ENCODE results near the gene HAGH.
"Not testable (repeated sequence)": the region's sequence is repeated elsewhere in the genome, so short reads cannot be mapped to it uniquely, and the experiment has no call there.

The HAGH gene

DNA sequence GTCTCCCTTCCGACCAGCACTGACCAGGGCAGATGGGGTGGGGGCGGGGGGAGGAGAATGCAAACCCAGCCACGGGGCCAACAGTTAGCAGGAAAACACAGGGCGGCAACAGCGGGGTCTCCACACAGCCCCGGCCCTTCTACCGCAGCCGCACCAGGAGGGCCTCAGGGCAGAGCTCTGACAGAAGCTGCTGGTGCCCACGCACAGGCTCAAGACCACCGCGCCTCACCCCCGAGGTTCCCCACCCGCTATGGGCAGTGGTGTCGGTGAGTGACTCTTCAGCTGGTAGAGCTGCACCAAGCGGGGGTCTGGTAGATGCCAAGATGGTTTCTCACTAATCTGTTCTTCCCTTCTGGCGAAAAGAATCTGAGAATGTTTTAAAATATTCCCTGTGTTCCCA lies 16.1 kb downstream of the HAGH start:
- no peak for DNase-seq (ENCODE audit: low read depth, low spot score)

DNA sequence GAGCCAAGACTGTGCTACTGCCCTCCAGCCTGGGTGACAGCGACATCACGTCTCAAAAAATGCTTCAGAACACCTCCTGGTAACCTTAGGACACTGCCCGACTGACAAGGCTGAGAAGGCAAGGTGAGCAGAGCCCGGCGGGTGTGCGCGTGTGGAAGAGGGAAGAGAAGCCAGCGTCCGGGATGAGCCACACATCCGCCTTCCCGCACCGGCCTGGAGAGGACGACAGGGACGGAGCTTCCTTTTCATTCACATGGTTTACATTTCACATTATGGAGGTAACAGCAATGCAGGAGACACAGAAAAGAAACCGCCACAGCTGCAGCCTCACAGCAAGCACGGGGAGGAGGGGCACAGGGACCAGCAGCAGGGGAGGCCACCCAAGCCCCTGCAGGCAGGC lies 16.5 kb downstream of the HAGH start:
- no peak for DNase-seq (ENCODE audit: low read depth, low spot score)

DNA sequence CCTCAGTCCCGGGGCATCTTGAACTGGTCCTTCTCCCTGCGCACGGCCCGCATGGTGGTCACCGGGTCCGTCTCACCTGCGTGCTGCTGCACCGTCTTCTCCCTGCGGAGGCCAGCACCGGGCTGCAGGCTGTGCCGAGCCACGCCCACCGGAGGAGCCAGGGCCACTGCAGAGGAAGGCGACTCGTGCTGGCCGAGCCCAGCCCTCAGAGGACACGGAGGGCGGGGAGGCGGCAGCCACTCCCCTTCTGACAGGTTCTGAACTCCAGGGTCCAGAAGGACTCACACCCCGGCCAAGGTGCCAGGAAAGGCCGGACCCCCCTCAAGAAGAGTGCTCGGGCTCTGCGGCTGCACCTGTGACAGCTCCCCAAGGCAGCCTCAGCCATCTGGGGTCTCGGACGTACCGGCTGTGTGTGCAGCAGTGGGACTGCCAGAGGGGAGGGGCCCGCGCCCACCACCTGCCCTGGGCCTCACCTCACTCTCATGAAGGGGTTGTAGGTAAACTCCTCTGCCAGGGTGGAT lies 17.3 kb downstream of the HAGH start:
- DNase-seq (ENCODE audit: low read depth, low spot score): no peak

DNA sequence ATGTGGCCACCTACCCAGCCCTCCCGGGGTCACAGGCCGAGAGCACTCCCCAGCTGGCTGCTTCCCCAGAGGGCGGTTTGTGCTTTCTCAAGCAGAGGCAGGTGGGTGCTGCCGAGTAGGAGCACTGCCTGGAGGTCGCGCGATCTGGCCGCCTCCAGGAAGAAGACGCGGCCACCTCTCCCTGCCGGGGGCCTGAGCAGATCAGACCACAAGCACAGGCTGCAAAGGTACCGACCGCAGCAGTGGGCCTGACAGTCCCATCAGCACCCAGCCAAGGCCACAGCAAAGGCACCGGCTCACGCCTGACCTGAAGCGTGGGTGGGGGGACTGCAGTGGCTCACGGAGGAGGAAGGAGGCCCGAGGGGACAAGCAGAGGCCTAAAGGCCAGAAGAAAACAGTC lies 17.9 kb downstream of the HAGH start:
- DNase-seq (ENCODE audit: low read depth, low spot score): no peak

DNA sequence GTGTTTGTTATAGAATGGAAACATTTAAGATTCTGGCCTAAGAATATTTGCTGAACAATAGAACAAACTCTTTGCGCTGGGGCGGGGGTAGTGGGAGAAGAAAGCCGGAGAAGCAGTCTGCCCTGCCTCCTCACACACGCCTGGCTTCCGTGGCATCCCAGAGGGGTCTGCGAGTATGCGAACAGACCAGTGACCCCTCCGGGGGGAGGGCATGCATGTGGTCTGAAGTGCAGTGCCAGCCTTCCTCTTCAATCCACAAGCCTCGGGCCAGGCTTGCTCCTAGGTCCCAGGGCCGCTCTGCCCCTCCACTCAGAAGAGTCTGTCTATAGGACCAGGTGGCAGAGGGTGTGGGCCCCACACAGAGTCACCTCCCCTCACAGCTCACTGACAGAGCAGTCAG lies 19.0 kb downstream of the HAGH start:
- DNase-seq (ENCODE audit: low read depth, low spot score): no peak

DNA sequence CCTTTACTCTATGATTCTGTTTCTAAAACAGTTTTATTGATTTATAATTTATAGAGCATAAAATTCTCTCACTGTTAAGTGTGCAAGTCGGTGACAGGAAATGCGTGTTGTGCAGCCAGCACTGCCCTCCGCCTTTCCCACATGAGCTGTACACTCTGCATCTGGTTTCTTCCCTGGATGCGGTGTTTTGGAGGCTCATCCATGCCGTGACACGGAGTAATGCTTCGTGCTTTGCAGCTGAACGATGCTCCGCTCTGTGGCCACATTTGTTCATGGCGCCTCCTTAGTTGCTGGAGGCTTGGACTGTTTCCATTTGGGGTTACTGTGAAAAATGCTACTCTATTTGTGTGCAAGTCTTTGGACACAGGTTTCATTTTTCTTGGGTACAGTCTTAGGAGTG lies 25.9 kb downstream of the HAGH start:
- DNase-seq (ENCODE audit: low read depth, low spot score): no peak

DNA sequence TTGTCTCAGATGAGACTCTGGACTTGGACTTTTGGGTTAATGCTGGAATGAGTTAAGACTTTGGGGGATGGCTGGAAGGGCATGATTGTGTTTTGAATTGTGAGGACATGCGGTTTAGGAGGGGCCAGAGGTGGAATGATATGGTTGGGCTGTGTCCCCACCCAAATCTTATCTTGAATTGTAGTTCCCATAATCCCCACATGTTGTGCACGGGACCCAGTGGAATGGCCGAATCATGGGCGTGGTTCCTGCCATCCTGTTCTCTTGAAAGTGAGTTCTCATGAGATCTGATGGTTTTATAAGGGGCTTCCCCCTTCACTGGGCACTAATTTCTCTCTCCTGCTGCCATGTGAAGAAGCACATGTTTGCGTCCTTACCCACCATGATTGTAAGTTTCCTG lies 27.4 kb downstream of the HAGH start:
- DNase-seq (ENCODE audit: low read depth, low spot score): not testable (repeated sequence)

DNA sequence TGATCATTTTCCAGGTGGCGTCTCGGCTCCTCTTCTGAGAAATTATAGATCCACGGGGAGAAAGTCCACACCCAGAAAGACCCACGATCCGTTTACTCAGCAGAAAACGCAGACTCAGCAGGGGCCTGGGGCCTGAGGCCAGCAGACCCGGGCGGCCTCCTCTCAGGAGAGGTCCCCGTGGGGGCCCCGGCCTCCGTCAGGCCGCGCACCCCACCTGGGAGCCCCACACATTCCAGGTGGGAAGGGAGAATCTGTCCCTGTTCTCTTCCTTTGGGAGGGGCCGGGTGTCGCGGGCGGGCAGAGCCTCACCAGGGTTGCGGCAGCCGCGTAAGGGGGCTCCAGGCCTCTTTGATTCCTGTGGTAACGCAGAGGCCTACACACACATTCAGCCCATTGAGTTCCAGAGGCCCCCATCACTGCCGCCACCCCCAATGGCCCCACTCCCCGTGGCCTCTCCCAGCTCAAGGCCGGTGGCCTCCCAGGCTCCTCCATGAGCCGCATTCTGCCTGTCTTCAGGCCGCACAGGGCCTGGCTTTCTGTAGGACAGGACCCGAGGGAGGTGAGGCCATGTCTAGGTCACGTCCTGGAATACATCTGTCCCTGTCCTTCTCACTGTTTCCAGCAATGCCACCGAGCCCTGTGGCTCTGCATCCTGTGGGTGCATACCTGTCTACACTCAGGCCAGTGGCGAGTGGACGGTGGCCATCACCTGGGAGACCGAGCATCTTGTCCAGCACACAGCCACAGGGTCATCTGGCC lies 31.5 kb downstream of the HAGH start:
- DNase-seq (ENCODE audit: low read depth, low spot score): no peak

DNA sequence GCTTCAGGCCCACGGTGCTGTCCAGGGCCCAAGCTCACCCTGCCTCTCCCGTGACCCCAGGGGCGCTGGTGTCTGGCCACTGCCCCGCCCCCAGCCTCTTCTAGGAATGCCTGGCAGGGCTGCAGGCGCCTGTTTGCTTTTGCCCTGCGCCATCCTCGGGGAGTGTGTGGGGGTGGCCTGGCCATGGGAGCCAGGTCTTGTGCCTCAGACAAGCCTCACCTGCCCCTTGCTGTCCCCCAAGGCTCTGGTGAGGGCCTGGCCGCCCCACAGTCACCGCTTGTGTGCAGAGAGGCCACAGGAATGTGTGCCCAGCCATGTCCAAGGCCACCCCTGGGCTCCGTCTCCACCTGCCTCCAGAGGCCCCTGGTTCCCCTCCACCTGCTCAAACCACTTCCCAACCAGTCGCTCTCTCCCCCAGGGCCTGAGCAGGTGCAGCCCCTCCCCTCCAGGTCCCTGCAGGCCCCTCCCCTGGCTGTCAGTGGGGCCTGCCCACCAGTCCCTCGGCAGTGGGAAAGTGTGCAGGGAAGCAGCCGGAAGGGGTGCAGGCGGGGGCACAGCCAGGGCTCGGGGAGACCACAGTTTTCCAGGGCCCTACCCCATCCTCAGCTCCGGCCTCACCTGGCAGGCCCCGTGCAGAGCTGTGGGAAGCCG lies 32.3 kb downstream of the HAGH start:
- DNase-seq (ENCODE audit: low read depth, low spot score): no peak

DNA sequence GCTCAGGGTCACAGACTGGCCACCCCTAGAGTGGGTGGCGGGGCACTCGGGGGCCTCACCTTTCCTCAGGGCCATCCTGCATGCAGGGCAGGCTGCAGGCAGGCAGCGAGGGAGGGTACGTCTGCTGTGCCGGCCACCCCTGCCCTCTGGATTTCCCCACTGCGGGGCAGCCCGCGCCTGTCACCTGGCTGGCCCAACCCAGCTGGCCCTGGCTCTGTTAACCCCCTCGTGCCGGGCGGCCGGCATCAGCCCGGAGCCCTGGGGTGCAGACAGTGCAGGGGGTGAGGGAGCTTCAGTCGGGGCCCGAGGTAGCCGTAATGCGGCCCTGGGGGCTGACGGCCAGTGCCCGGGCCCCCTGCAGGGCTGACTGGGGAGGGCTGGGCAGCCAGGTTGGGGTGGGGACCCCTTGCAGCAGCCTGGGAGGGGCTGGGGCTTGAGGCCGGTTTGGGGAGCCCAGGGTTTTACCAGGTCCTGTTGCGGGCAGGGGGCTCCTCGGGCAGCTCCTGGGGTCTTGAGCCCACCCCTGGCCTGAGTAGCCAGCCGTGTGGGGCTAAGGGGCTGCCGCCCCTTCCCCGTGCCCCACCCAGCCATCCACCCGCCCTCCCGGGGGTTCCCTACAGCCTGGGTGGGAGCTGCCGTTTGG lies 32.9 kb downstream of the HAGH start, which contains the start of gene IGFALS:
IGFALS (minus strand) TSS at position 128 of the 643 bp plus-strand sequence; CDS start at position 75, 53 bp downstream.
- DNase-seq (ENCODE audit: low read depth, low spot score): no peak

DNA sequence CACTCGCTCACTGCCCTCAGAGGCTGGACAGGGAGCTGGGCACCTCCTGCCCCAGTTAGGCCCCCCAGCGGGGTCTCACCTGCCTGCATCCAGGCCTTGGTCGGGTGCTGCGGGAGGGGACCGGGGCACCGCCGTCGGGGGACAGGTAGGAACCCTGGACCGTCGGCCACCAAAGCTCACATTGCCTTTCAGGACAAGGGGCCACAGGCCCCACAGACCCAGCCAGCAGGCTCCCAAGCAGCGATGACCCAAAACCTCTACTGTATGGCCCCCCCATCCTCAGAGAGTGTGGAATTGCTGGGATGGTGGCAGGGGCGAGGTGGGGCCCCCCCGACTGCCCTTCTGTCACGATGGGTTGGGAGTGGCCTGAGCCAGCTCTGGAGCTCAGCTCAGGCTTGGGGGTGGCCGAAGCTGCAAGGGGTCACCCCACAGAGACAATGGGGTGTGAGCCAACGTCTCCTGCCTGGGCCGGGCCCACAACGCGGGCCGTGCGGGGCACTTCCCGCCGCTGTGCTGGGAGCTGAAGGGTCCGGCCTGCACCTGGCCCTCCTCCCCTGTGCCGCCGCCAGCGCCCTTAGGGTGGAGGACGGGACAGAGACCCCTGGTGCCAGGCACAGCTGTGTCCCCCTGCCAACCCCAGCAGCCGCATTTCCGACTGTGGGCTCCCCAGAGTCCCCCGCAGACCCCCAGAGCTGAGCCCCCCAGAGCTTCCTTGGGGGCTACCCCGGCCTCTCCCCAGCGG lies 33.6 kb downstream of the HAGH start:
- DNase-seq (ENCODE audit: low read depth, low spot score): no peak

DNA sequence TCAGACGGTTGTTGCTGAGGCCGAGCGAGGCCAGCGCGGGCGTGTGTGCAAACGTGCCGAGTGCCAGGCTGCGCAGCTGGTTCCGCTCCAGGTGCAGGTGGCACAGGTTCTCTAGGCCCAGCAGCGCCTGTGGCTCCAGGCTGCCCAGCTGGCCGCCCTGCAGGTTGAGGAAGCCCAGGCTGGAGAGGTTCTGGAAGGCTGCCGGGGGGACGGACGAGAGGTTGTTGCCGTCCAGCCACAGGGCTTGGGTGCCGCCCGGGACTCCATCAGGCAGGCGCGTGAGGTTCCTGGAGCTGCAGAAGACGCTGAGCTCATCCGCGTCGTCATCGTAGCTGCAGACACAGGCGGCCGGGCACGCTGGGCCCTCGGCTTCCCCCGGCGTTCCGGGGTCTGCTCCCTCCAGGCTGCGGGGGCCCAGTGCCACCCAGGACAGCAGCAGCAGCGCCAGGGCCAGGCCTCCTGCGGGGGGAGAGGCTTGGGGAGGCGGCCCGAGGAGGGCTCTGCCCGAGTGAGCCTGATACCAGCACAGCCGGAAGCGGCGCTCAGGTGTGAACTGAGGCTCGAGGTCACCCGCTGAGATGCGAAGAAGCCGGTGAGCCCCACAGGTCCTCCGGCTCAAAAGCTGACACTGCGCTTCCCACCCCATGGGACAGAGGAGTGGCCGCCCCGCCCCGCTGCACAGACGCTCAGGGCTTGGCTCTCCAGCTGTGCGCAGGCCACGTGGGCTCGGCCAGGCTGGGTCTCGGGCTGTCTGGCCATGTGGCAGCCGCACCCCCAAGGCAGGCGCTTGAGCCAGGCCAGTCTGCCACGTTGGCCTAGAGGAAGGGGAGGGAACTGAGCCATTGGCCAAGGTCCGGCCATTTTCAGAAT lies 34.4 kb downstream of the HAGH start:
- DNase-seq (ENCODE audit: low read depth, low spot score): no peak

DNA sequence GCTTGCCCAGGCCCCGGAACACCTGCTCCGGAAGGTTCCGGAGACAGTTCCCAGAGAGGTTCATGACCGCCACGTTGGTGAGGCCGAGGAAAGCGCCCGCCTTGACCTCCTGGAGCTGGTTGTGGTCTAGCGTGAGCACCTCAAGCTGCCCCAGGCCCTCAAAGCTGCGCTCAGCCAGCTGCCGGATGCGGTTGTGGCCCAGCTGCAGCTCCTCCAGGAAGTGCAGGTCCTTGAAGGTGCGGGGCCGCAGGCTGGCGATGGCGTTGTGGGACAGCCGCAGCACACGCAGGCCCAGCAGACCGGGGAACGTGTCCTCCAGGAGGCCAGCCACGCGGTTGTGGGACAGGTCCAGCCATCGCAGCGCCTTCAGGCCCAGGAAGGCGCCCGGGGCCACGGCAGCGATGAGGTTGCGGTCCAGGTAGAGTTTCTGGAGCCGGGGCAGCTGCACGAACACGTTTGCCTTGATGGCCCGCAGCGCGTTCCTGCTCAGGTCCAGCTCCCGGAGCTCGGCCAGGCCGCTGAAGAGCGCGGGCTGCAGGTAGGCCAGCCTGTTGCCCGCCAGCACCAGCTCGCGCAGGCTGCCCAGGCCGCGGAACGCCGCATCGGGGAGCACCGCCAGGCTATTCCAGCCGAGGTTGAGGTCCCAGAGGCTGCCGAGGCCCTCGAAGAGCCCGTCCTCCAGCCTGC lies 35.2 kb downstream of the HAGH start:
- DNase-seq (ENCODE audit: low read depth, low spot score): no peak

DNA sequence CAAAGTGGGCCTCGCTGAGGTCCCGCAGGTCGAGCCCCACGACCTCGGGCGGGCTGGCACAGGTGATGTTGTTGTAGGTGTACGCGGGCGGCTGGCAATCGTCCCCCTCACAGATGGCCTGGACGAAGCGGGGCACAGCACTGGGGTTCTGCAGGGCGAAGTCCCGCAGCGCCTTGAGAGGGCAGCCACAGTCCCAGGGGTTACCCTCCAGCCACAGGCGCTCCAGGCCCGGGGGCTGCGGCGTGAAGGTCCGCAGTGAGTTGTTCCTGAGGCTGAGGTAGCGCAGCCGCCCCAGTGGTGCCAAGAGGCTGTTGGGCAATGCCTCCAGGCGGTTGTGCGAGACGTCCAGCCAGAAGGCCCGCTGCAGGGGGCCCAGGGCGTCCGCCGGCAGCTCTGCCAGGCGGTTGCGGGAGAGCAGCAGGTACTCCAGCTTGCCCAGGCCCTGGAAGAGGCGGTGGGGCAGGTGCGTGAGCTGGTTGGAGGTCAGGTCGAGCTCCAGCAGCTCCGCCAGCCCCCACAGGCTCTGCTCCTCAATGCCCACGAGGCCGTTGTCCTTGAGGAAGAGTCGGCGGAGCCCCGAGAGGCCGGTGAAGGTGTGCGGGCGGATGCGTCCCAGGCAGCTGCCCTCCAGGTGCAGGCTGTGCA lies 35.9 kb downstream of the HAGH start:
- DNase-seq (ENCODE audit: low read depth, low spot score): no peak

DNA sequence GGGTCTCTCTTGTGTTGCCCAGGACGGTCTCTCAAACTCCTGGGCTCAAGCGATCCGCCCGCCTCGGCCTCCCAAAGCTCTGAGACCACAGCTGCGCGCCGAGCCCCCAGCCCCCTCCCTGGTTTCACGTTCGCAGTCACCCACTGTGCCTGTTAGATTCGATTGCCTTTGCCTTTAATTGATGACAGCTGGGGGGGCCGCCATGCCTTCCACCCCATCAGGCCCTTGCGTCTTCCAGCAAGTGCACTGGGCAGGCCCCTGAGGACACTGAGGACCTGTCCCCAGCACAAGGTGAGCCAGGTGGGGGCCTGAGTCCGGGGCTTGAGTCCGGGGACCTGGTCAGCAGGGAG lies 36.4 kb downstream of the HAGH start:
- no peak for DNase-seq (ENCODE audit: low read depth, low spot score)

DNA sequence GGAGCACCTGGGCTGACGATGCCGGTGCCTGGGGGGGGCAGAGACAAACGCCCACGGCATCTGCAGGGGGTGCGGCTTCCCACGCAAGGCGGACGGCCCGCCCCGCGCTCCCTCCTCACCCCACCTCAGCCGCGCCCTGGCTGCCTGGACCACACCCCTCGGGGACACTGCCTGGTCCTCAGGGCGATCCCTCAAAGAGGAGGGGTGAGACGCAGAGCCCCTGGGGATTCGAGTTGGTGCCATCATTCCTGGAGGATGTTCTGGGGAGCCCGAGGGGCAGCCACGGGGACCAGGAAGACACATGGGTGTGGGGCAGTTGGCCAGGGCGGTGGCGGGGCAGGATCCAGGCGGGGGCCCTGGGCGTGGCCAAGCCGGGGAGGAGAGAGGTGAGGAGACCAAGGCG lies 37.0 kb downstream of the HAGH start:
- no peak for DNase-seq (ENCODE audit: low read depth, low spot score)

DNA sequence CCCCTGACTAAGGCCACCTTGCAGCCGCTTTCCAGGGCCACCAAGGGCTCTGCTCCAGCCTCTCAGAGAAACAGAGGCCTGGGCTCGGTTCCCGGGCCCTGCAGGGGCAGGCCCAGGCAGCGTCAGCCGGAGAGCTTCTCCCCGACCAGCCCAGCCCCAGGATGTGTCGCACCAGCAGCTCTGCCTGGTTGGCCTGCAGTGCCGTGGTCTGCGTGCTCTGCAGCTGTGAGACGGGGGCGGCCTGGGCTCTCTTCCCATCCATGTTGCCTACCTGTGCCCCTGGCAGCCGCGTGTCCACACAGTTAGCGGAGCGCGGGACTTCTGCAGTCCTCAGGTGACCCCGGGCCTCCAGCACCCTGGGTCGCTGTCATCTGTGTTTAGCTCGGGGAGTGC lies 37.9 kb downstream of the HAGH start:
- no peak for DNase-seq (ENCODE audit: low read depth, low spot score)

DNA sequence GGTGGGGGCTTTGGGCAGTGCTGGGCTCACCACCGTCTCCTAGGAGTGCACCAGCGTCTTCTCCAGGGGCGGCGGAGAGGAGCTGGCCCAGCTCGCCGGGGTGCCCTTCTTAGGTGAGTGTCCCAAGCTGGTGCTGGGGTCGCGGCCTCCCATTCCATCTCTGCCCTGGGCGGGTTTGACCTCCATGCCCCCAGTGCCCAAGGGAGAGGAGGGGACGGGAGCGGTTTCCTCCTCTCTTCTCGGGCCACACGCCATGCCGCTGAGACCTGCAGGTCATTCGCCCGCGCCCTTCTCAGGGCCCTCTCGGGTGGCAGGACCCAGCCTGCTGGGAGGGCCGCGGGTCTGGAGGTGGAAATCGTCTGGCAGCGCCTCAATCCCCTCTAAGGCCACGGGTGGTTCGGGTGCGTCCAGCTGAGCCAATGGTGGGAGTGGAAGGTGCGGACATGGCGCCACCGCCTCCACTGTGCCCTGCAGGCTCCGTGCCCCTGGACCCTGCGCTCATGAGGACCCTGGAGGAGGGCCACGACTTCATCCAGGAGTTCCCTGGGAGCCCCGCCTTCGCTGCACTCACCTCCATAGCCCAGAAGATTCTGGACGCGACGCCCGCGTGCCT lies 38.4 kb downstream of the HAGH start:
- DNase-seq (ENCODE audit: low read depth, low spot score): no peak

DNA sequence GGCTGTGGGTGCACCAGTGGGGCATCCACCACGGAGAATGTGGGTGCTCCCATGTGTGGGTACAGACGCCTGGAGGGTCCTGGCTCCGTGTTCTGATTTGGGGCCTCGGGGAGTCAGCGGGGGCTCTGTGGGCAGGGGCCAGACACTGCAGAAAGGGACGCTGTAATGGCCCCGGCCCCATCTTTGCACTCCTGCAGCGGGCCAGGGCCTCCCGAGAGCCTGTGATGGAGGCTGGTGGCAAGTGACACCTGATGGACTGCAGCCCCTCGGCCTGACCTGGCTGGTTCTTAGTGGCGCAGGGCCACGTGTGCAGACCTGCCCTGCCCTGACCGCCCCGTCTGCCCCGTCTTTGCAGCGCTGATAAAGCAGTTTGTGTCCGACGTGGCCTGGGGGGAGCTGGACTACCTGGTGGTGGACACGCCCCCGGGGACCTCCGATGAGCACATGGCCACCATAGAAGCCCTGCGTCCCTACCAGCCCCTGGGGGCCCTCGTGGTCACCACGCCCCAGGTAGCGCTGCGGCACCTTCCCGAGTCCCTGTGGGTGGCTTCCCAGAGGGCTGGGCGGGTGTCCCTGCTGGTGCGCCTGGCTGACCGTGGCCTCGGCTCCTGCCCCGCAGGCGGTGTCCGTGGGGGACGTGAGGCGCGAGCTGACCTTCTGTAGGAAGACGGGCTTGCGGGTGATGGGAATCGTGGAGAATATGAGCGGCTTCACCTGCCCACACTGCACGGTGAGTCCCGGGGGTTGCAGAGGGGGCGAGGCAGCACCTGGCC lies 39.1 kb downstream of the HAGH start:
- no peak for DNase-seq (ENCODE audit: low read depth, low spot score)

Measured in iPS DF 19.7 (cell line).